ENCODE measurements around the gene HHLA2.

The HHLA2 gene

DNA sequence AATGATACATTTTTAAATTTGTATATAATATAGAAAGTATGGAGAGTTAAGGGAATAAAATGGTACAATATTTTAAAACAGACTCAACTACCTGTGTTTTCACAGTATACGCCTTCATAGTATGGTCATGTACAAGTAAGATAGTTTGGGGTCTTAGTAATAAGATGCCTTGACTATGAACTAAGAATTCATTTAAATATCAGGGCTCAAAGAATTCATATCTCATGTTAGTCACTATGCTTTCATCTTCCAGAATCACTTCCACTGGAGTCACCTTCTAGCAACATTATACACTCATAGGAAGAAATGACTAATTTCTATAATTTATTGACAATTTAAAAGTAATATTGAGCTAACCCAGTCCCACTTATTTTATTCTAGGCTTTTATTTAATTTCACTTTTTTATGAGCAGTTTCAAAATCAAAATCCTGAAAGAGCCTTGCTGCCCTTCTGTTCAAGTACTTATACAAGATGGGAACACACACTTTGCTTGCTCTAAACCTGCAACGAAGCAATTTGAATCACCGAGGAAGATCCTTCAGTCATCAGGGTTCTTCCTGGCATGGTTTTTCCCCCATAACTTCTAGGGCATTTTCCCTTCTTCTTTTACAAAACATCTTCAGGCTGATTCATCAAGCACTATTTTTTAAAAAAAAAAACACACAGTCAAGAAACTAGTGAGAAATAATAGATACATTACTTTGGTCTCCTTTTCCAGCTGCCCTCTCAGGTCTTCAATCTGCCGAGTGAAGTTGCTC lies 119.9 kb downstream of the HHLA2 start:
- DNase-seq = no peak

- no peak for DNase-seq
Observed at GRCh38 chr3:108420926-108421325, 124.6 kb downstream of the HHLA2 start.
